K562 (cell line): ENCODE data around the gene ACTL8. TPM values are rescaled to one million over a fixed set of nuclear protein-coding genes. Genes with fewer than 3 reads are reported as not detected.

ENCODE experiments used
- ATAC-seq: fragments of 200-7000 bp; cut with Tn5 transposase; 3 replicates; pipeline ENCODE4 v1.9.1; 2020; ENCODE audit warnings: moderate library complexity
- BruUV-seq: library from RNA; stranded (reverse); fragments of 400-500 nt; replicated peaks from 2 replicates; lab custom pipeline; 2021; lab: Mats Ljungman, UMichigan
- CTCF ChIA-PET: fragments of 300-600 bp; formaldehyde crosslinking; extraction: SDS; loops from one replicate; lab custom pipeline; 2021; ENCODE audit warnings: low intra/inter-chr PET ratio; lab: Yijun Ruan, JAX
- POLR2A ChIA-PET: fragments of 300-600, 350-650 bp; sonication (Branson Sonifier 250); formaldehyde crosslinking; extraction: SDS; loops from one replicate; lab custom pipeline; 2021; ENCODE audit warnings: antibody characterized with exemption, inconsistent platforms; lab: Yijun Ruan, JAX
- DNase-seq, 4 experiments: peaks; one replicate each; pipeline versions ENCODE4 v3.0.0 to v3.0.0-alpha.2; 2011 to 2018; ENCODE audit warnings: low spot score in 3 of 4, mixed read lengths in 3 of 4; ENCODE audit errors: extremely low read depth in 1 of 4
- FAIRE-seq: peaks from 2 replicates; lab custom pipeline; 2011; peaks lifted over from hg19 to GRCh38; lab: Jason Lieb, UNC
- H2AFZ ChIP-seq: 2 replicates; pipeline ENCODE4 v1.6.0; 2011; ENCODE audit warnings: low read depth, low read length, control low read depth, inconsistent platforms
- H3K27ac ChIP-seq: fragments of 200-600 bp; 3 replicates; pipeline ENCODE4 v1.8.0; 2011; ENCODE audit warnings: low read depth, mild to moderate bottlenecking, control low read depth, inconsistent platforms, low read length, moderate library complexity, mixed read lengths; ENCODE audit errors: extremely low read depth
- H3K27me3 ChIP-seq, 2 experiments: fragments of 300-600 bp in 1 of 2; 2 replicates in 1 of 2; 3 replicates in 1 of 2; pipeline versions ENCODE4 v1.6.0 to v1.8.0; 2011; ENCODE audit warnings: inconsistent platforms in 2 of 2, low read length in 2 of 2, mild to moderate bottlenecking in 1 of 2, mixed read lengths in 1 of 2, moderate library complexity in 1 of 2; ENCODE audit not compliant: control insufficient read depth in 2 of 2, insufficient read depth in 2 of 2
- H3K36me3 ChIP-seq: fragments of 300-600 bp; 3 replicates; pipeline ENCODE4 v1.8.0; 2011; ENCODE audit warnings: mild to moderate bottlenecking, low read length, inconsistent platforms; ENCODE audit not compliant: control insufficient read depth, insufficient read depth
- H3K4me1 ChIP-seq, 2 experiments: fragments of 200-600 bp in 1 of 2; replicated peaks in 1 of 2; 2 replicates in 1 of 2; 3 replicates in 1 of 2; pipeline versions ENCODE4 v1.5.1 to v1.8.0; 2011; ENCODE audit warnings: inconsistent platforms in 2 of 2, low read length in 2 of 2, mild to moderate bottlenecking in 1 of 2, mixed read lengths in 1 of 2, moderate library complexity in 1 of 2; ENCODE audit not compliant: control insufficient read depth in 2 of 2, insufficient read depth in 2 of 2
- H3K4me2 ChIP-seq: 2 replicates; pipeline ENCODE4 v1.6.1; 2011; ENCODE audit warnings: low read length, control low read depth, inconsistent platforms, mixed read lengths; ENCODE audit not compliant: insufficient read depth
- H3K4me3 ChIP-seq: fragments of 200-600 bp; sonication (generic), shearing (Covaris generic); 2 replicates; pipeline ENCODE4 v1.5.1; 2016; ENCODE audit warnings: control low read depth, inconsistent platforms
- H3K79me2 ChIP-seq: fragments of 200-600 bp; 3 replicates; pipeline ENCODE4 v1.8.0; 2011; ENCODE audit warnings: low read length, inconsistent platforms; ENCODE audit not compliant: control insufficient read depth, insufficient read depth
- H3K9ac ChIP-seq, 2 experiments: 2 replicates each; pipeline versions ENCODE4 v1.6.0 to v1.6.1; 2011; ENCODE audit warnings: low read depth in 2 of 2, low read length in 2 of 2, control low read depth in 1 of 2, inconsistent platforms in 1 of 2, mild to moderate bottlenecking in 1 of 2, mixed read lengths in 1 of 2; ENCODE audit not compliant: insufficient read depth in 1 of 2
- H3K9me1 ChIP-seq: one replicate; pipeline ENCODE4 v1.6.0; 2011; ENCODE audit warnings: inconsistent platforms, mild to moderate bottlenecking, low read length, moderate library complexity; ENCODE audit not compliant: control insufficient read depth, insufficient read depth
- H3K9me3 ChIP-seq: replicated peaks from 2 replicates; pipeline ENCODE4 v1.5.1; 2011; ENCODE audit warnings: low read depth, low read length, inconsistent platforms; ENCODE audit not compliant: control insufficient read depth, insufficient read depth
- H4K20me1 ChIP-seq: replicated peaks from 2 replicates; pipeline ENCODE4 v1.6.1; 2011; ENCODE audit warnings: low read length, inconsistent platforms, mixed read lengths; ENCODE audit not compliant: control insufficient read depth, insufficient read depth
- ELF1 ChIP-seq: fragments of 200-800 bp; sonication (Bioruptor generic); IDR thresholded peaks from 2 replicates; pipeline ENCODE4 v1.6.1; 2016; ENCODE audit warnings: missing genetic modification characterization, missing compliant biosample characterization
- GTF2A2 ChIP-seq: IDR thresholded peaks from 2 replicates; pipeline ENCODE4 v1.6.1; 2016; ENCODE audit warnings: mild to moderate bottlenecking, missing genetic modification characterization, missing compliant biosample characterization
- HINFP ChIP-seq: fragments of 450-650 bp; conservative IDR thresholded peaks from 2 replicates; pipeline ENCODE4 v1.6.1; 2016; ENCODE audit warnings: missing genetic modification characterization, low read depth, mild to moderate bottlenecking, control low read depth, missing compliant biosample characterization
- ILK ChIP-seq: fragments of 450-650 bp; IDR thresholded peaks from 2 replicates; pipeline ENCODE4 v1.6.1; 2016; ENCODE audit warnings: missing genetic modification characterization, low read depth, mild to moderate bottlenecking, missing compliant biosample characterization, moderate library complexity, borderline replicate concordance
- KHSRP ChIP-seq: fragments of 450-650 bp; IDR thresholded peaks from 2 replicates; pipeline ENCODE4 v1.6.1; 2017
- L3MBTL2 ChIP-seq: fragments of 450-650 bp; IDR thresholded peaks from 2 replicates; pipeline ENCODE4 v1.6.1; 2016; ENCODE audit warnings: mild to moderate bottlenecking, moderate library complexity
- SUPT5H ChIP-seq: fragments of 450-650 bp; IDR thresholded peaks from 2 replicates; pipeline ENCODE4 v1.6.1; 2016
- TEAD1 ChIP-seq, 2 experiments: fragments of 450-650 bp in 1 of 2; sonication (generic) in 1 of 2; formaldehyde crosslinking; IDR thresholded peaks; 2 replicates each; pipeline versions ENCODE4 v1.4.0 to v1.8.0; 2020 to 2022; ENCODE audit warnings: mild to moderate bottlenecking in 2 of 2, missing genetic modification reagents in 1 of 2
- ZBTB43 ChIP-seq: sonication (generic); formaldehyde crosslinking; IDR thresholded peaks from 2 replicates; pipeline ENCODE4 v1.8.0; 2023; ENCODE audit warnings: mild to moderate bottlenecking, missing genetic modification reagents
- ZEB2 ChIP-seq: fragments of 450-650 bp; IDR thresholded peaks from 2 replicates; pipeline ENCODE4 v1.6.1; 2016
- ZNF197 ChIP-seq: fragments of 200-800 bp; sonication (Bioruptor generic); IDR thresholded peaks from 2 replicates; pipeline ENCODE4 v1.6.1; 2016; ENCODE audit warnings: low read depth, missing genetic modification characterization, missing compliant biosample characterization
- ZNF384 ChIP-seq: IDR thresholded peaks from 2 replicates; pipeline ENCODE4 v1.6.1; 2012; ENCODE audit warnings: low read depth, low read length, improper control_type of control experiment
- ZNF449 ChIP-seq: fragments of 250-450 bp; sonication (Bioruptor Pico); IDR thresholded peaks from 2 replicates; pipeline ENCODE4 v1.8.0; 2022; ENCODE audit warnings: moderate library complexity, mild to moderate bottlenecking, inconsistent platforms
- ZNF764 ChIP-seq: fragments of 250-450 bp; sonication (Bioruptor Pico); IDR thresholded peaks from 2 replicates; pipeline ENCODE4 v1.4.0; 2020; ENCODE audit warnings: low read depth, mild to moderate bottlenecking, moderate library complexity
- WGBS: fragments of 100-300 bp; shearing (Covaris generic); methylation state at CpG from one replicate; pipeline ENCODE4 v1.1.6; 2016; ENCODE audit warnings: low coverage, mixed read lengths; ENCODE audit not compliant: insufficient coverage; ENCODE audit errors: missing lambda C conversion rate; 5-methylcytosine and 5-hydroxymethylcytosine counted together
- in situ Hi-C: fragments of 300-500 bp; cut with MboI; formaldehyde crosslinking; loops from 4 replicates; pipeline ENCODE4 v1.15.0; 2018; ENCODE audit warnings: inconsistent platforms, mixed read lengths
- intact Hi-C: fragments of 100-400 bp; cut with micrococcal nuclease; formaldehyde crosslinking; loops from 2 replicates; pipeline ENCODE4 v1.14.2; 2022
- polyA plus RNA-seq, 8 experiments: library from polyadenylated mRNA; depleted of rRNA in 4 of 8; stranded (reverse) in 5 of 8; unstranded in 3 of 8; fragments of >200 nt; fragmentation: Nextera tagmentation in 2 of 8; fragmentation: Illumina TruSeq in 1 of 8; extraction: Ambion mirVana in 2 of 8; extraction: Trizol in 1 of 8; gene quantifications; 2 replicates each; pipeline versions ENCODE4 v1.2.1 to v1.2.3, GENCODE V29; 2011 to 2014; ENCODE audit warnings: inconsistent platforms in 1 of 8, missing spikeins in 1 of 8
- total RNA-seq, 7 experiments: library from RNA; depleted of rRNA in 6 of 7; stranded (reverse); fragments of >200 nt in 6 of 7; fragmentation: Illumina TruSeq in 2 of 7; extraction: Trizol in 2 of 7; gene quantifications; 2 replicates each; pipeline versions ENCODE4 v1.2.1 to v1.2.3, GENCODE V29; 2011 to 2021; ENCODE audit warnings: low replicate concordance in 1 of 7
- TF ChIP-seq, protein P1 (sequence below): fragments of 450-650 bp; IDR thresholded peaks from 2 replicates; pipeline ENCODE4 v1.6.1; 2017; ENCODE audit warnings: antibody characterized with exemption, mild to moderate bottlenecking

ACTL8 gene
- total and polyA plus RNA-seq, 9 of the 15 experiments (the other 6 are each of a cell fraction or from before 2014, with no cell fraction given) = 0.30 to 3.3 (median 1.6) TPM

GRCh38 chr1:17745479-17745955 lies 9.6 kb upstream of the ACTL8 start:
- intact Hi-C loops = loop anchor here (5.0 to 10.0 kb wide), 2 partner anchors 83 to 251 kb away; no protein-coding TSS in a partner anchor
- TF ChIP-seq TEAD1 (CRISPR knock-in tag; IDR thresholded peaks at IDR 0.05) (no peak), ZBTB43 (no peak), SUPT5H (no peak), GTF2A2 (tag) (no peak), ILK (tag) (no peak), ZNF449 (no peak), ZEB2 (no peak), ZNF384 (no peak), ZNF197 (no peak), KHSRP (no peak), L3MBTL2 (no peak), HINFP (tag) (no peak), ELF1 (no peak), ZNF764 (CRISPR knock-in tag) (no peak)
- TF ChIP-seq, protein P1, sequence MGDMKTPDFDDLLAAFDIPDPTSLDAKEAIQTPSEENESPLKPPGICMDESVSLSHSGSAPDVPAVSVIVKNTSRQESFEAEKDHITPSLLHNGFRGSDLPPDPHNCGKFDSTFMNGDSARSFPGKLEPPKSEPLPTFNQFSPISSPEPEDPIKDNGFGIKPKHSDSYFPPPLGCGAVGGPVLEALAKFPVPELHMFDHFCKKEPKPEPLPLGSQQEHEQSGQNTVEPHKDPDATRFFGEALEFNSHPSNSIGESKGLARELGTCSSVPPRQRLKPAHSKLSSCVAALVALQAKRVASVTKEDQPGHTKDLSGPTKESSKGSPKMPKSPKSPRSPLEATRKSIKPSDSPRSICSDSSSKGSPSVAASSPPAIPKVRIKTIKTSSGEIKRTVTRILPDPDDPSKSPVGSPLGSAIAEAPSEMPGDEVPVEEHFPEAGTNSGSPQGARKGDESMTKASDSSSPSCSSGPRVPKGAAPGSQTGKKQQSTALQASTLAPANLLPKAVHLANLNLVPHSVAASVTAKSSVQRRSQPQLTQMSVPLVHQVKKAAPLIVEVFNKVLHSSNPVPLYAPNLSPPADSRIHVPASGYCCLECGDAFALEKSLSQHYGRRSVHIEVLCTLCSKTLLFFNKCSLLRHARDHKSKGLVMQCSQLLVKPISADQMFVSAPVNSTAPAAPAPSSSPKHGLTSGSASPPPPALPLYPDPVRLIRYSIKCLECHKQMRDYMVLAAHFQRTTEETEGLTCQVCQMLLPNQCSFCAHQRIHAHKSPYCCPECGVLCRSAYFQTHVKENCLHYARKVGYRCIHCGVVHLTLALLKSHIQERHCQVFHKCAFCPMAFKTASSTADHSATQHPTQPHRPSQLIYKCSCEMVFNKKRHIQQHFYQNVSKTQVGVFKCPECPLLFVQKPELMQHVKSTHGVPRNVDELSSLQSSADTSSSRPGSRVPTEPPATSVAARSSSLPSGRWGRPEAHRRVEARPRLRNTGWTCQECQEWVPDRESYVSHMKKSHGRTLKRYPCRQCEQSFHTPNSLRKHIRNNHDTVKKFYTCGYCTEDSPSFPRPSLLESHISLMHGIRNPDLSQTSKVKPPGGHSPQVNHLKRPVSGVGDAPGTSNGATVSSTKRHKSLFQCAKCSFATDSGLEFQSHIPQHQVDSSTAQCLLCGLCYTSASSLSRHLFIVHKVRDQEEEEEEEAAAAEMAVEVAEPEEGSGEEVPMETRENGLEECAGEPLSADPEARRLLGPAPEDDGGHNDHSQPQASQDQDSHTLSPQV = no peak

More at GRCh38 chr1:17745479-17745955, 9.6 kb upstream of the ACTL8 start:
- no peaks in the 10 kb centered on the region for H3K9me3 ChIP-seq
- FAIRE-seq = no peak
- H3K4me2 ChIP-seq = no peak overlapping the region
- no TSS peak for BruUV-seq
- H4K20me1 ChIP-seq = no peaks in the 10 kb centered on the region
- H3K36me3 ChIP-seq = no peaks in the 10 kb centered on the region
- no peak overlapping the region for H3K4me3 ChIP-seq
- no peaks in the 10 kb centered on the region for H3K79me2 ChIP-seq
- no peak overlapping the region for H2AFZ ChIP-seq
- H3K27me3 ChIP-seq = peaks cover 3 to 27% of the 10 kb centered on the region in 2 experiments; a peak in 4 of 5 replicates
- CTCF ChIA-PET = interaction anchor here (1.7 kb wide), 1 partner anchor 84 kb away, joined by 4 read pairs; no protein-coding TSS in a partner anchor
- ATAC-seq = no peak
- no peaks in the 10 kb centered on the region for H3K4me1 ChIP-seq
- no peak for DNase-seq
- POLR2A ChIA-PET = interaction anchor here (1.3 kb wide), 1 partner anchor 15 kb away, joined by 5 read pairs; no protein-coding TSS in a partner anchor
- in situ Hi-C loops = no loop called here
- 2% methylated on average over 3 of the region's 3 CpGs for WGBS
- no peak overlapping the region for H3K27ac ChIP-seq
- no peak overlapping the region for H3K9ac ChIP-seq
- H3K9me1 ChIP-seq = no peaks in the 10 kb centered on the region
